ENCODE results near the gene PIM1.

DNA sequence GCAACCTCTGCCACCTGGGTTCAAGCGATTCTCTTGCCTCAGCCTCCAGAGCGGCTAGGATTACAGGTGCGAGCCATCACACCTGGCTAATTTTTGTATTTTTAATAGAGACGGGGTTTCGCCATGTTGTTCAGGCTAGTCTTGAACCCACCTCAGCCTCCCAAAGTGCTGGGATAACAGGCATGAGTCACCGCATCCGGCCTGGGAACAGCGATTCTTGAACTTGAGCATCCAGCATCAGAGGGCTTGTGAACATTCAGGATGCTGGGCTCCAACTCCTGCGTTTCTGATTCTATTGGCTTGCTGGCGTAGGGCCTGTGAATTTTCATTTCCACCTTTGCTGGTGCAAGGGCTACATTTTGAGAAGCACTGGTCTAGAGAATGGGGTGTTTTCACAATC lies 24.5 kb upstream of the PIM1 start:
- TF ChIP-seq CTCF (IDR thresholded peaks at IDR 0.05; ENCODE audit: low read depth, low read length) (no peak), EZH2phosphoT487 (IDR thresholded peaks at IDR 0.05; ENCODE audit: low read depth) (no peak)

Data from OCI-LY3 (cell line).